Progenitor cell of endocrine pancreas (in vitro differentiated cells): Measurements from ENCODE around the gene EFTUD2. TPM values are rescaled to one million over a fixed set of nuclear protein-coding genes. Genes with fewer than 3 reads are reported as not detected.

Source experiments
- DNase-seq: peaks from one replicate; pipeline ENCODE4 v3.0.0; 2021; ENCODE audit warnings: low spot score; ENCODE audit not compliant: unreplicated experiment
- H3K27ac Mint-ChIP-seq: 2 replicates; pipeline ENCODE4 v1.8.0; 2021; ENCODE audit warnings: mild to moderate bottlenecking, moderate library complexity, mixed read lengths
- H3K27me3 Mint-ChIP-seq: 2 replicates; pipeline ENCODE4 v1.8.0; 2021; ENCODE audit warnings: mixed read lengths
- H3K36me3 Mint-ChIP-seq: 2 replicates; pipeline ENCODE4 v1.8.0; 2022; ENCODE audit warnings: mixed read lengths; ENCODE audit not compliant: insufficient read depth
- H3K4me1 Mint-ChIP-seq: 2 replicates; pipeline ENCODE4 v1.8.0; 2021; ENCODE audit warnings: low read depth, mixed read lengths
- H3K4me3 Mint-ChIP-seq: 2 replicates; pipeline ENCODE4 v1.8.0; 2021; ENCODE audit warnings: low read depth, mild to moderate bottlenecking, moderate library complexity, mixed read lengths
- H3K9me3 Mint-ChIP-seq: 2 replicates; pipeline ENCODE4 v1.8.0; 2021; ENCODE audit warnings: low read depth, mixed read lengths
- total RNA-seq: library from RNA; stranded (reverse); gene quantifications from 2 replicates; pipeline ENCODE4 v1.2.1, GENCODE V29; 2021
- TF ChIP-seq, protein P1 (sequence below): fragments of 200-600 bp; sonication (generic); IDR thresholded peaks from one replicate; pipeline ENCODE4 v1.5.0; 2021; ENCODE audit warnings: antibody characterized with exemption, mild to moderate bottlenecking; ENCODE audit not compliant: unreplicated experiment

The EFTUD2 gene
- total RNA-seq, 1 donor from 2014 or later, result 127 TPM

DNA sequence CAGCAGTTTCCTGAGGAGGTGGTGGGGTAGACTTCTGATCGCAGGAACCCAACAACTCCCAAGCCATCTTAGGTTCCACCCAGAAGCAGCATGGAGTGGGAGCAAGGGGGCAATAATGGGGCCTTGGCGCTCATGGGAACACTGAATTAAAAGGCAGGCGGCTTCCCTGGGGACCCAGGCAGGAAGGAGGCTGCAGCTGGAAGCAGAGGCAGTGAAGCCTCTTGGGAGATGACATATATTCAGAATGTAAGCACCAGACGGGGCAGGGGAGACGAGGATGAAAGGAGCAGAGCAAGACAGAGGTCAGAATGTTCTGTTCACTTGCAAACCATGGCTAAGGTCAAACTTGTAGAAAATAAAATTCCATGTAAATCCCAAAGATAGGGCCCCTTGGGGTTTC is 48.6 kb downstream of the EFTUD2 start:
- Mint-ChIP-seq H3K27me3 (peaks cover 2% of the 10 kb centered on the region), H3K4me1 (no peaks in the 10 kb centered on the region), H3K27ac (no peak overlapping the region), H3K9me3 (no peaks in the 10 kb centered on the region), H3K4me3 (no peak overlapping the region), H3K36me3 (peaks cover 13% of the 10 kb centered on the region)
- TF ChIP-seq, protein P1, sequence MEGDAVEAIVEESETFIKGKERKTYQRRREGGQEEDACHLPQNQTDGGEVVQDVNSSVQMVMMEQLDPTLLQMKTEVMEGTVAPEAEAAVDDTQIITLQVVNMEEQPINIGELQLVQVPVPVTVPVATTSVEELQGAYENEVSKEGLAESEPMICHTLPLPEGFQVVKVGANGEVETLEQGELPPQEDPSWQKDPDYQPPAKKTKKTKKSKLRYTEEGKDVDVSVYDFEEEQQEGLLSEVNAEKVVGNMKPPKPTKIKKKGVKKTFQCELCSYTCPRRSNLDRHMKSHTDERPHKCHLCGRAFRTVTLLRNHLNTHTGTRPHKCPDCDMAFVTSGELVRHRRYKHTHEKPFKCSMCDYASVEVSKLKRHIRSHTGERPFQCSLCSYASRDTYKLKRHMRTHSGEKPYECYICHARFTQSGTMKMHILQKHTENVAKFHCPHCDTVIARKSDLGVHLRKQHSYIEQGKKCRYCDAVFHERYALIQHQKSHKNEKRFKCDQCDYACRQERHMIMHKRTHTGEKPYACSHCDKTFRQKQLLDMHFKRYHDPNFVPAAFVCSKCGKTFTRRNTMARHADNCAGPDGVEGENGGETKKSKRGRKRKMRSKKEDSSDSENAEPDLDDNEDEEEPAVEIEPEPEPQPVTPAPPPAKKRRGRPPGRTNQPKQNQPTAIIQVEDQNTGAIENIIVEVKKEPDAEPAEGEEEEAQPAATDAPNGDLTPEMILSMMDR, result no peak
- no peak for DNase-seq

DNA sequence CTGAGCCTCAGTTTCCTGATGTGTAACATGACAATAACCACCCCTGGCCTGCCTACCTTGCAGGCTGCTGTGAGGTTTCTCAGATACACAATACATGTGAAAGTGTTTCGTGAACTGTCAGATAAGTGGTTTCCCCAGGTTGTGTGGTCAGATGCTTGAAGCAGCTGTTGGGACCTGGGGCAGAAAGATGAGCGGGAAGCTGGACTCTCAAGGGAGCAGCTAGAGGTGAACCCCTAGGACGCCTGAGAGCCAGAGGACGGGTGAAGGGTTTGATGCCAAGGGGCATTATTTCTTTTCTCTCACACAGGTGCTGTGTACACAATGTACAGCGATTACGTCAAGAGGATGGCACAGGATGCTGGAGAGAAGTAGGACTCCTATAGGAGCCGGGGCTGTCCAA is 49.2 kb downstream of the EFTUD2 start:
- Mint-ChIP-seq H3K9me3 (no peaks in the 10 kb centered on the region), H3K36me3 (peaks cover 13% of the 10 kb centered on the region), H3K27ac (no peak overlapping the region), H3K4me1 (no peaks in the 10 kb centered on the region), H3K27me3 (peaks cover 2% of the 10 kb centered on the region), H3K4me3 (no peak overlapping the region)
- TF ChIP-seq, protein P1, result no peak
- no peak for DNase-seq

DNA sequence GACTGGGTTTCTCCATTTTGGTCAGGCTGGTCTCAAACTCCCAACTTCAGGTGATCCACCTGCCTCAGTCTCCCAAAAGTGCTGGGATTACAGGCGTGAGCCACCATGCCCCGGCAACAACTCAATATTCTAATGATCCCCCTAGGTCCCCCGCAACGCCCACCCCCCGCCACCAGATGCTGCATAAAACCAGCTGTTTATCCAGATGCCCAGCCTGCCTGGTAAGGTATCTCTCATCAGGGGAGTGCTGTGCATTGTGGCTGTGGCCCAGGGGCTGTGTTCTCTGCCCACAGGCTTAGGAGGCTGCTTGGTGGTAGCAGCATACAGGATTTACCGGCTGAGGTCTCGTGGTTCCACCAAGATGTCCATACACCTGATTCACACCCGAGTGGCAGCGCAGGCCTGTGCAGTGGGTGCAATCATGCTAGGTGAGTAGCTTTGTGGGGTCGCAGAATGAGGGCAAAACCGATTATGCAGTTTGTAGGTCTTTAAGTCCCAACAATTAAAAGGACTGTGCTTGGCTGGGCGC is 50.2 kb downstream of the EFTUD2 start:
- Mint-ChIP-seq H3K9me3 (no peaks in the 10 kb centered on the region), H3K27ac (no peak overlapping the region), H3K27me3 (peaks cover 2% of the 10 kb centered on the region), H3K4me3 (no peak overlapping the region), H3K4me1 (no peaks in the 10 kb centered on the region), H3K36me3 (peaks cover 7% of the 10 kb centered on the region)
- TF ChIP-seq, protein P1, result no peak
- no peak for DNase-seq

DNA sequence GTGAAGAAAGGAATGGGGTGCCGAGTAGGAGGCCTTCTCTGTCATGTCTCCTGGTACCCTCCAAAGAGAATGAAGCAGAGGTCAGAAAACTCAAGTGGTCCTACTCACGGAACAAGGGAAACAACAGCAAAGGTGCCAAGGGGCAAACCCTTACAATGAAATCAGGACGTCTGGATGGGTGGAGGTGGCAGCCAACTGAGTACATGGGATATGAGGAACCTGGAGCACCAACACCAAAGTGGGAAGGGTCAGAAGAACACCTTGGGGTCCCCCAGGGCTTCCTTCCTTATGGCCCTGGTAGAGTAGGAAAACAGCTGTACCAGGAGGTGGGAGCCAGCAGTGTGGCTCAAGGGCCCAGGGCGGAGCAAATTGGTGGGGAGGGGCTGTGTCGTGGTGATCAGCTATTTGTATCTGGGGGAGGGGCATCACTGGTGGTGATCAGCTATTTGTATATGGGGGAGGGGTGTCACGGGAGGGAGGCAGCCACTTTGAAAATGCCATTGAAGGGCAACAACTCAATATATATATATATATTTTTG is 50.9 kb downstream of the EFTUD2 start:
- Mint-ChIP-seq H3K9me3 (no peaks in the 10 kb centered on the region), H3K4me1 (no peaks in the 10 kb centered on the region), H3K36me3 (peaks cover 1% of the 10 kb centered on the region), H3K27ac (no peak overlapping the region), H3K27me3 (peaks cover 3% of the 10 kb centered on the region), H3K4me3 (no peak overlapping the region)
- TF ChIP-seq, protein P1, result no peak
- DNase-seq, result no peak

DNA sequence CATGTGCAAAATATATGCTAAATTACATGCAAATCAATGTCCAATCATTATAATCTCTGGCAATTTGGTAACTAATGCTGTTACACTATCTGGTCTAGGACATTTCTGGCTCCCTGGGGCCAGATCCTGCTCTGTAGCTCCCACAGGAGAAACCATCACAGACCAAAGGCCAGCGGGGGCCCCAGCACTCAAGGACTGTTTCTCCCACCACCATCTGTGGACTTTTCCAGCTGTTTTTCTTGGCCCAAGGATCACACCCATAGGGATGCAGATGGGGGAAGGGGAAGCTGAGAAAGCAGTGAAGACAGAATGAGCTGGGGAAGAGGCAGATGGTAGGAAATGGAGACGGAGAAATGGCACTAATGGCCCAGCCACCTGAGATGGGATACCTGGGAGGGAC is 51.7 kb downstream of the EFTUD2 start, which contains the start of gene HIGD1B:
Gene HIGD1B, plus strand, starts transcription at position 298 of the 400 bp plus-strand sequence. CDS start 270 bp downstream, outside the sequence.
- Mint-ChIP-seq H3K27me3 (peaks cover 7% of the 10 kb centered on the region), H3K36me3 (peaks cover 1% of the 10 kb centered on the region), H3K4me1 (peaks cover 2% of the 10 kb centered on the region), H3K4me3 (no peak within 1 kb of the TSS), H3K27ac (no peak within 1 kb of the TSS), H3K9me3 (no peaks in the 10 kb centered on the region)
- TF ChIP-seq, protein P1, result no peak
- DNase-seq, result no peak
